NCI-H1694 treated with DMSO at 0.1 percent for 48 hours (cell line): Measurements from ENCODE around the gene TRIM9.
A peak's percentile ranks its signal among the peaks of the same experiment; 100 is the strongest.
"Not testable (repeated sequence)": the region's sequence is repeated elsewhere in the genome, so short reads cannot be mapped to it uniquely, and the experiment has no call there.

Experiments used
- DNase-seq: peaks from one replicate; lab custom pipeline; 2025; lab: John Stamatoyannopoulos, UW

Gene TRIM9

GRCh38 chr14:50964683-50965390, 130.1 kb downstream of the TRIM9 start:
- DNase-seq, result no peak

GRCh38 chr14:50963919-50964318, 131.0 kb downstream of the TRIM9 start:
- no peak for DNase-seq

DNA sequence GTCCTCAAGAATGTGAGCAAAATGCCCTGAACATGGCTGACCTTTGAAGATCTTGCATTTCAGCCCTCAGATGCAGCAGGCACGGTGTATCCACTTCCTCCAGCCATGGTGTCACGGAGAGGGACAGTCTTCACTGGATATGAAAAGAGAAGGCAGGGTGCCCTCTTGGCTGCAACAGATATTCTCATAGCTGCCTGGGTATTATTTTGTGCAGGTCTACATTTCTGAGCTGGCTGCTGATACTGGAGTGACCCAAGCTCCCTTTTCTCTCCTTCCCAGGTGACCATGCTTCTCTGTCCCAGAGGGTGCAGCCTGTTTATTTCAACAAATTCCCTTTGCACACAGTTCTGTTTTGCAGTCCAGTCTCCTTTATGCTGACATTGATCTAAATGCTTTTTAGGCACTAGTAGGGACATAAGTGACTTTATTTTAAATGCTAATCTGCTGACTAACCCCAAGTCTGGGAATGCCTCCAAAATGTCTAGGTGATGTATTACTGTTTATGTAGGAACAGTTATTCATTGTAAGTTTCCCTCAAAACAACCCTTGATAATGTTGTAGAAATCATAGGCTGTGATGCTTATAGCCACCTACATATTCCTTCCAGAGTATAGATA, 133.2 kb downstream of the TRIM9 start:
- DNase-seq, result peak; percentile 47

DNA sequence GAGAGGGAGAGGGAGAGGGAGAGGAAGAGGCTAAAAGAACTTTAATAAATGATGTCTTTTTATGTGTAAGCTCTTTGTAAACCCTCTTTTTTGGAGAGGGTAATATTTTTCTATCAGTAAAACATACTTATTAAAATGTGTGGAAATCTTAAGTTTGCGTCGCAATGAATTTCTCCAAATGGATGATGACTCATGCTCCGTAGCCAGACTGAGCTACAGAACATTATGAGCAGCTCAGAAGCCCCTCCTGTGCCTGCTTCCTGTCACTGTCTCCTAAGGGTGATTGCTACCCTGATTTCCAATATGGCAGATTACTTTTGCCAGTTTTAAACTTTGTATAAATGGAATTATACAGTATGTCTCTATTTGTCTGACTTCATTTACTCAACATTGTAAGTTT, 137.6 kb downstream of the TRIM9 start:
- no peak for DNase-seq

GRCh38 chr14:50956421-50956820, 138.5 kb downstream of the TRIM9 start:
- DNase-seq, result not testable (repeated sequence)

DNA sequence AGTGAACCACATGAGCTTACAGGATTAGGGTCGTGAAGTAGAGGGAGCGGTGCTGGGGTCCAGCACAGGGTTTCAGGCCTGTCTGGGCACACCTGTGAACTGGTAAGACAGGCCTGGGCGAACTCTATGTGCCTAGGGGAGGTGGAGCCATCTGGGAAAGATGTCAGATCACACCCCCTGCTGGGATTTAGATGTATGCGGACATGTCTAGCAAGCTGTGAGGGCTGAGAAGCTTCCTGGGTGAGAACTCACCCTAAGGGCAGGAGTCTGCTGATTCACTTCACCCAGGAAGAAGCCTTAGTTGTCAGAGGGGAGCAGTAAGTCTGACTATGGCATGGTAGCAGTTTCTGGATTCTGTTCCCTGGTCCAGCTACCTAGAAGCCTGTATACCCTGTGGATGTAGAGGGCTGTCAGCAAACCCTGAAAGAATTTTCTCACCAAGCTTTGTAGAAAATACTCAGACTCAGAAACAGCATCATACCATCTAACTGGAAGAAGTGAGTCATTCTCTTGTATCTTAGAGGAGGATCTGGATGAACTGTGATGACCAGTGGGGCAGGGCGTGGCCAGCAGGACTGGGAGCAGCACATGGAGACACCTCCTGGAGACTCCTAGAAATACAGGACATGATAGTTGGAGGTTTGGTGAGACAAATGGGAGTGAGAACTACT, 139.4 kb downstream of the TRIM9 start:
- DNase-seq, result peak; percentile 48

GRCh38 chr14:50954811-50955372, 140.0 kb downstream of the TRIM9 start:
- peak; percentile 82 for DNase-seq

DNA sequence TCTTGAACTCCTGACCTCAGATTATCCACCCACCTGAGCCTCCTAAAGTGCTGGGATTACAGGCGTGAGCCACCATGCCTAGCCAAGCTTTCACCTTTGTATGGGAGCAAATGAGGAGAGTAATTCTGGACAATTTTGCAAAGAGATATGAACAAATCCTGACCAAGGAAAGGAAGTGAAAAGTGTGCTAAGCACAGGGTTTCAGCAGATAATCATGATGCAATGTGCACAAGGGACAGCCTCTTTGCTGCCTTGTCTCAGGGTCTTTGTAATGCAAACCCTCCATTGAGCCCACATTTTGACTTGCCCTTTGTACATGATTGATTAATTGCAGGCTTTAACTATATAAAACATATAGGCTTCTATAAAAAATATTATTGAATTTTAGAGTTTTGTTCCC, 141.4 kb downstream of the TRIM9 start:
- DNase-seq, result no peak

GRCh38 chr14:50951032-50951431, 143.9 kb downstream of the TRIM9 start:
- no peak for DNase-seq

DNA sequence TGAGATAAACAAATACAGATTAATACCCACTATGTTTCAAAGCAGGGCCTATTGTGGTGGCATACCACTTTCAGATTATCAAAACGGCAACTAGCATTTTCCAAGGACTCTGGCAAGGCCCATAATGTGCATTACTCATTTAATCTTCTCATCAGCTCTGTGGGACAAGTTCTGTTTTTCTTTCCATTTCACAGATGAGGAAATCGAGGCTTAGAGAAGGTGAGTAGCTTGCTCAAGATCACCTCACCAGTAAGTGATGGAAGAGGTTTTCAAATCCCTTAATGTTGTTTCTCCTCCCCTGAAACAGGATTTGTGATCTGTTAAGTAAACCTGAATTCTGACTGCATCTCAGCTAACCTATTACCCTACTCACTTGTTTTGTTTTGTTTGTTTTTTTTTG, 146.7 kb downstream of the TRIM9 start:
- DNase-seq, result no peak

DNA sequence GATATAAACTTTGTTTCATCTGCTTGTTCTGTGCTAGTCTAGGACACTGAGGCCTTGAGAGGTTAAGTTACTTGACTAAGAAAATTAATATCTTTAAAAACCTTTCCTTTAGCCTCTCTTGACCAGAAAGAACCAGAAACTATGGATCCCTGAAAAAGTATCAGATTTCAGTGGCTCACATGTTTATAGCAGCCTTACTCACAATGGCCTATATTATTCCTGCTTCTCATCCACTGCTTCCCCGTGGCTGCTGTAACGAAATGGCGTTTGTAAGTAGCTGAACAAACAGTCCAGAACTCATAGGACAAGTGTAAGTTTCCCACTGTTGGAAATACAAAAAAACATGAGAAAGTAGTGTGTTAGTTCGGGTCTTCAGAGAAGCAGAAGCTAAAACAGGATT, 147.5 kb downstream of the TRIM9 start:
- DNase-seq, result no peak

DNA sequence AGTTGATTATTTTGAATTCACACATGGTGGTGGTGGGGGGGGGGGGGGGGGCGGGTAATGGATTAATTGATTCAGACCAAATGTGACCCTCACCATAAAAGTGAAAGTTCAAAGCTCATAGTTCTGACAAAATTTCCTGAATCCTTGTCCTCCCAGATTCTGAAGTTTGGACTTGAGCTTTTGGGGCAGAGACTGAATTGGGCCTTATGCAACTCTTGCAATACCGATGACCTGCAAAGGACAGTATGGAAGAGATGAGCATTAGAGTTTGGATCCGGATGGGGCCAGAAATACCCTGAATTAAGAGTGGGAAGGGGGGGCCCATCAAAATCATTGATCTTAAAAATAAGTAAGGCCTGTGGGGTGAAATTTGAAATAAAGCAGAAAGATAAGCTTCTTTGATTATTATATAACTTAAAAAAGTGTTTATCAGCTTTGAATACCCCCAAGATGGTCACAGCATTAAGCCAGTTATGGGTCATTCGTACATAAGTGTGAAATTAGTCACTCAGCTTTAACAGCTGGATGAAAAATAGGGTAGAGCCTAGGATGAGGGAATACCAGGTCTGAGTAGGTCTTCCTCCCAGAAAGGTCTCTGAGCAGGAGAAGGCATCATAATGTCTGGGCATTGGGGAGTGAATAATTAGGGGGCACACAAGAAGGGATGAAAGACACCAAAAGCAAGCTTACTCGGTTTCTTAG, 148.5 kb downstream of the TRIM9 start:
- no peak for DNase-seq

DNA sequence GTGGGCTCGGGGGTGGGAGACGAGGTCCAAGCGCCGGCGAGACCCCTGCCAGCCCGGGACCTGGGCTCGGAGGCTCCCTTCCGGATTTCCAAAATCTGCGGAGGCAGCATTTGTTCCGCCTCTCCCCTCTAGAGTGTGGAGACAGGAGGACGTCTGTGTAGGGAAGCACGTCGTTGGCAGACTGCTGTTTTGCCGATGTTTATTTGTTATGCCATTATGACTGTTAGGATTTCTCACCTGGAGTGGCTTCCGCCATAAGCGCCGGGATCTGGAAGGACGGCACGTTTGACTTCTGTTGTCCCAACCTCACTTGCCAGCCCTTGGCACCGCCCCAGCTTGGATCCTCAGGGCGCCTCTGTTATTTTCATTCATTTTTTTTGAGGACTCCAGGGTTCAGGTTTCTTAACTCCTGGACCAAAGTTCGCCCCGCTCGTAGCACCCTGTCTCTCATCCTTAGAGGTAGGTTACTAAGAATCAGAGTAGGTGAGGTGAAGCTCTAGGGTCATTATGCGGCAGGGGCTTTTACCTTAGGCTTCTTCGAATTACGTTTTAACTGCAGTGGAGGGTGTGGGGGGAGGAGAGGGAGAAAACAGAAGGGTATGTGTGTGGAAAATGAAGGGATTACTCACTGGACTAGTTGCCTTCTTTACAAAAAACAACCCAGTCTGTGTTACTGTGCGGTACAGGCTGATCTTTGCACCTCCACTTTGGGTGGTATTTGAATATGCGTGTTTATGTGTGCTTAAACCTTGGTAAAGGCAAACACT, 150.1 kb downstream of the TRIM9 start:
- peak; percentile 37 for DNase-seq

DNA sequence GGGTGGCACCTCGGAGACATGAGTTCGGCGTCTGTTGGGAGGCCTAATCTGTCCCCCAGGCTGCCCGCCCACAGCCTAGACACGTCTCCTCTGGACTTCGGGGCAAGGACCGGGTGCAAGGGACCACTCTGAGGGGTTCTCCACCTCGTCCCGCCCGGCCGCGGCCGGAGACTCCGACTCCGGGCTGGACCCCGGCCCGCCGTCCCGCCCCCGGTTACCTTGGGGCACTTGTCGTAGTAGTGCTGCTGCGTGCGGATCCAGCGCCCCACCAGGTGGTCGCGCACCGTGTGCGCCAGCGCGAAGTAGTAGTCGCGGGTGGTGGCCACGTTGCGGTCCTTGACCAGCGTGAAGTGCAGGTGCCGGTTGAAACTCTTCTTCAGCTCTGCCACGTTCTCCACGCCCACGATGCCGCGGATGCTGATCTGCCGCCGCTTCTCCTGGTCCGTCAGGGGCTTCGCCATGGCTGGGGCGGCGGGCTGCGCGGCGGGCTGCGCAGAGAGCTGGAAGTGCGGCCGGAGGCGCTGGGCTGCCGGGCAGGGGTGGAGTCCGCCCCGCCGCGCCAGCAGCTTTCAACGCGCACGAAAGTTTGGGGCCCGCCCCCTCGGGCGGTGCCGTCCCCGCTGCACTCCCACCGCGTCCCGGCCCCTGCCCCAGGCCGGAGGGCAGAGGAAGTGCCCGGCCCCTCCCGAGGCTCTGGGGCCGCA, 150.8 kb downstream of the TRIM9 start, which contains the start of gene PYGL:
Gene PYGL (minus strand): TSS at position 541 of the 704 bp plus-strand sequence. CDS start 80 bp downstream, at position 461.
- DNase-seq, result no peak

DNA sequence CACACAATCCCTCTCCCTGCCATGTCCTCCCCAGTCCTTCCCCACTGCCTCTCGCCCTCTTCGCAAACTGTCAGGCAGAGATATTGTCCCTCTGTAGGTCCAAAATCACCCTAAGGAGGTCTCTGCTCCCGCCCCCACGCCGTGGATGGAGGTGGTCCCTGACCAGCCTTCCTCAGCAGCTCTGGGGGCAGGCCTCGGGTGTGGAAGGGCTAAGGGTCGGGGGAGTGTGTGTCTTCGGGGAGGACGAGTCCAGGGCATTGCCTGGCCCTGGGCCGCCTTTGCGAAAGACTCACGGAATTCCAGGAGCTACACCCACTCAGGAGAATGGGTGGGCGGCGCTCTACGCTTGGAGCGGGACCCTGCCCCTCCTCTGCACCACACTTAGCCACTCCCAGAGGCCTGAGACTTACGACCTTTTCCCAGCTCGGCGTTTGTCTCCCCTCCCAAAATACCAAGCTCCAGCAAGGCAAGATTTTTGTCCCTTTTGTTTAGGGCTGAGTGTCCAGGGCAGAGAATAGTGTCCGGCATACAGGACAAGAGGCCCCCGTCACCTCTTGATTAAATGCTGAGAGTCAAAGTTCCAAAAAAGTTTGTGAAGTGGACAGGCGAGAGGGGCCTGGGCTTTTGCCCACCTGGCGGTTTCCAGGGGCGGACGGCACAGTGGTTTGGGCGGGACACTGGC, 151.5 kb downstream of the TRIM9 start:
- DNase-seq, result no peak

GRCh38 chr14:50941638-50942037, 153.3 kb downstream of the TRIM9 start:
- not testable (repeated sequence) for DNase-seq

GRCh38 chr14:50941151-50941550, 153.8 kb downstream of the TRIM9 start:
- no peak for DNase-seq

GRCh38 chr14:50937800-50938199, 157.1 kb downstream of the TRIM9 start:
- no peak for DNase-seq

- no peak for DNase-seq
Measured at GRCh38 chr14:50937325-50937724, 157.6 kb downstream of the TRIM9 start.

DNA sequence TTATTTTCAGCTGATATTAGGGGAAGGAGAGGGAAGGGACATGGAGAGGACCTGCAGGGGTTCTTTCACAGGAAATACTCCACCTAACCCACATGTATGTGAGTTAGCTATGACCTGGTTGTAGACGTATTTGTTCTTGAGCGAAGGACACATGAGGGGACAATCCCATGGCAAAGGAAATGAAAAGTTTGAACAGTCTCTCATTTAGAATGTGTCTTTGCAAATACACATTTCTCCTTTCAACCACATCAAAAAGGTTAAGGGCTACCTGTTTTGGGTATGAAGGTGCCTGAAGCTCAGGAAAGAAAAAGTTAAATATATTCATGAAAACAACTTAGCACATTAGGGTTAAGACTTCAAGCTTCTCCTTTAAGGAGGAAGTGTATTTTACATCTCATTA, 158.0 kb downstream of the TRIM9 start:
- no peak for DNase-seq
